B cell (primary cell): ENCODE data around the gene PLCB4.

Source experiments
- EZH2 ChIP-seq: IDR thresholded peaks from 2 replicates; pipeline ENCODE4 v1.6.1; 2012; ENCODE audit warnings: borderline replicate concordance, low read depth, mild to moderate bottlenecking, moderate library complexity, low read length; ENCODE audit not compliant: insufficient read depth, poor library complexity, severe bottlenecking
- TF ChIP-seq, protein P1 (sequence below): fragments of 200-600 bp; IDR thresholded peaks from one replicate; pipeline ENCODE4 v1.8.0; 2022; ENCODE audit warnings: antibody characterized with exemption, mild to moderate bottlenecking

- TF ChIP-seq, protein P1, sequence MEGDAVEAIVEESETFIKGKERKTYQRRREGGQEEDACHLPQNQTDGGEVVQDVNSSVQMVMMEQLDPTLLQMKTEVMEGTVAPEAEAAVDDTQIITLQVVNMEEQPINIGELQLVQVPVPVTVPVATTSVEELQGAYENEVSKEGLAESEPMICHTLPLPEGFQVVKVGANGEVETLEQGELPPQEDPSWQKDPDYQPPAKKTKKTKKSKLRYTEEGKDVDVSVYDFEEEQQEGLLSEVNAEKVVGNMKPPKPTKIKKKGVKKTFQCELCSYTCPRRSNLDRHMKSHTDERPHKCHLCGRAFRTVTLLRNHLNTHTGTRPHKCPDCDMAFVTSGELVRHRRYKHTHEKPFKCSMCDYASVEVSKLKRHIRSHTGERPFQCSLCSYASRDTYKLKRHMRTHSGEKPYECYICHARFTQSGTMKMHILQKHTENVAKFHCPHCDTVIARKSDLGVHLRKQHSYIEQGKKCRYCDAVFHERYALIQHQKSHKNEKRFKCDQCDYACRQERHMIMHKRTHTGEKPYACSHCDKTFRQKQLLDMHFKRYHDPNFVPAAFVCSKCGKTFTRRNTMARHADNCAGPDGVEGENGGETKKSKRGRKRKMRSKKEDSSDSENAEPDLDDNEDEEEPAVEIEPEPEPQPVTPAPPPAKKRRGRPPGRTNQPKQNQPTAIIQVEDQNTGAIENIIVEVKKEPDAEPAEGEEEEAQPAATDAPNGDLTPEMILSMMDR = no peak
- no peak for TF ChIP-seq EZH2
Measured at GRCh38 chr20:9490161-9490560, 421.3 kb downstream of the PLCB4 start.
